ENCODE measurements around the gene NAGLU. TPM values are rescaled to one million over a fixed set of nuclear protein-coding genes. Genes with fewer than 3 reads are reported as not detected.

The NAGLU gene
- total RNA-seq, 1 donor from 2014 or later = 25.2 TPM

DNA sequence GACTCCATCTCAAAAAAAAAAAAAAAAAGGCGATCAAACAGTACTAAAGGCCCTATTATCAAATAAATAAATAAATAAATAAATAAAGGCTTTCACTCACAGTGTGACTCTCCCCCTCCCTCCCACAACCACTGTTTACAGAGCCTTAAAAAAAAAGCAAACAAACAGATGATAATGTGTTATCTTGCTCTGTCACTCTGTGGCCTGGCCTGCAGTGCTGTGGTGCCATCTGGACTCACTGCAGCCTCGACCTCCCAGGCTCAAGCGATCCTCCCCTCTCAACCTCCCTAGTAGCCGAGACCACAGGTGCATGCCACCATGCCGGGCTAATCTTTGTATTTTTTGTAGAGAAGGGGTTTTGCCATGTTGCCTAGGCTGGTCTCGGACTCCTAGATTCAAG lies 8.1 kb upstream of the NAGLU start:
- DNase-seq (ENCODE audit: low read depth) = no peak
- no peak overlapping the region for H3K4me3 ChIP-seq (ENCODE audit: low read depth, low read length)
- TF ChIP-seq, protein P1, sequence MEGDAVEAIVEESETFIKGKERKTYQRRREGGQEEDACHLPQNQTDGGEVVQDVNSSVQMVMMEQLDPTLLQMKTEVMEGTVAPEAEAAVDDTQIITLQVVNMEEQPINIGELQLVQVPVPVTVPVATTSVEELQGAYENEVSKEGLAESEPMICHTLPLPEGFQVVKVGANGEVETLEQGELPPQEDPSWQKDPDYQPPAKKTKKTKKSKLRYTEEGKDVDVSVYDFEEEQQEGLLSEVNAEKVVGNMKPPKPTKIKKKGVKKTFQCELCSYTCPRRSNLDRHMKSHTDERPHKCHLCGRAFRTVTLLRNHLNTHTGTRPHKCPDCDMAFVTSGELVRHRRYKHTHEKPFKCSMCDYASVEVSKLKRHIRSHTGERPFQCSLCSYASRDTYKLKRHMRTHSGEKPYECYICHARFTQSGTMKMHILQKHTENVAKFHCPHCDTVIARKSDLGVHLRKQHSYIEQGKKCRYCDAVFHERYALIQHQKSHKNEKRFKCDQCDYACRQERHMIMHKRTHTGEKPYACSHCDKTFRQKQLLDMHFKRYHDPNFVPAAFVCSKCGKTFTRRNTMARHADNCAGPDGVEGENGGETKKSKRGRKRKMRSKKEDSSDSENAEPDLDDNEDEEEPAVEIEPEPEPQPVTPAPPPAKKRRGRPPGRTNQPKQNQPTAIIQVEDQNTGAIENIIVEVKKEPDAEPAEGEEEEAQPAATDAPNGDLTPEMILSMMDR (conservative IDR thresholded peaks at IDR 0.05; ENCODE audit: low read depth, low read length) = no peak

DNA sequence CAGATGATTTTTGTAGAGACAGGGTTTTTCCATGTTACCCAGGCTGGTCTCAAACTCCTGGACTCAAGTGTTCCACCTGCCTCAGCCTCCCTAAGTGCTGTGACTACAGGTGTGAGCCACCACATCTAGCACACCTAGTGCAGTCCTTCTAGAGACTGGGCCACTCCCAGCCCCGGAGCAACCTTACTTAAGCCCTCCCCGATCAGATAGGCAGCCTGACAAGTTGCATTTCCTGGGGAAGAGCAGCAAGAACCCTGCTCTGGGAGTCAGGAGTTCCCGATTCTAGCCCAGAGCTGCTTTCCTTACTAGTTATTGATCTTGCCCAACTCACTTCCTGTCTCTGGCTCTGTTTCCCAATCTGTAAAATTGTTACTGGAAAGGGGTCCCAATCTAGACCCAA lies 7.0 kb upstream of the NAGLU start:
- TF ChIP-seq, protein P1 (conservative IDR thresholded peaks at IDR 0.05; ENCODE audit: low read depth, low read length) = no peak
- no peak overlapping the region for H3K4me3 ChIP-seq (ENCODE audit: low read depth, low read length)
- no peak for DNase-seq (ENCODE audit: low read depth)

DNA sequence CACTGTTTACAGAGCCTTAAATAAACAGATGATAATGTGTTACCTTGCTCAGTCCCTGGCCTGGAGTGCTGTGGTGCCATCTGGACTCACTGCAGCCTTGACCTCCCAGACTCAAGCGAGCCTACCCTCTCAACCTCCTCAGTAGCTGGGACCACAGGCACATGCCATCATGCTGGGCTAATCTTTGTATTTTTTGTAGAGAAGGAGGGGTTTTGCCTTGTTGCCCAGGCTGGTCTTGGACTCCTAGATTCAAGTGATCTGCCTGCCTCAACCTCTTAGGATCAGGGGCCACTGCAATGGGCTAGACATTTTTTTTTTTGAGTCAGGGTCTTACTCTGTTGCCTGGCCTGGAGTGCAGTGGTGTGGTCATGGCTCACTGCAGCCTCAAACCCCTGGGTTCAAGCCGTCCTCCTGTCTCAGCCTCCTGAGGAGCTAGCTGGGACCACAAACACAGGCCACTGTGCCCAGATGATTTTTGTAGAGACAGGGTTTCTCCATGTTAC lies 5.0 kb upstream of the NAGLU start:
- no peak overlapping the region for H3K4me3 ChIP-seq (ENCODE audit: low read depth, low read length)

DNA sequence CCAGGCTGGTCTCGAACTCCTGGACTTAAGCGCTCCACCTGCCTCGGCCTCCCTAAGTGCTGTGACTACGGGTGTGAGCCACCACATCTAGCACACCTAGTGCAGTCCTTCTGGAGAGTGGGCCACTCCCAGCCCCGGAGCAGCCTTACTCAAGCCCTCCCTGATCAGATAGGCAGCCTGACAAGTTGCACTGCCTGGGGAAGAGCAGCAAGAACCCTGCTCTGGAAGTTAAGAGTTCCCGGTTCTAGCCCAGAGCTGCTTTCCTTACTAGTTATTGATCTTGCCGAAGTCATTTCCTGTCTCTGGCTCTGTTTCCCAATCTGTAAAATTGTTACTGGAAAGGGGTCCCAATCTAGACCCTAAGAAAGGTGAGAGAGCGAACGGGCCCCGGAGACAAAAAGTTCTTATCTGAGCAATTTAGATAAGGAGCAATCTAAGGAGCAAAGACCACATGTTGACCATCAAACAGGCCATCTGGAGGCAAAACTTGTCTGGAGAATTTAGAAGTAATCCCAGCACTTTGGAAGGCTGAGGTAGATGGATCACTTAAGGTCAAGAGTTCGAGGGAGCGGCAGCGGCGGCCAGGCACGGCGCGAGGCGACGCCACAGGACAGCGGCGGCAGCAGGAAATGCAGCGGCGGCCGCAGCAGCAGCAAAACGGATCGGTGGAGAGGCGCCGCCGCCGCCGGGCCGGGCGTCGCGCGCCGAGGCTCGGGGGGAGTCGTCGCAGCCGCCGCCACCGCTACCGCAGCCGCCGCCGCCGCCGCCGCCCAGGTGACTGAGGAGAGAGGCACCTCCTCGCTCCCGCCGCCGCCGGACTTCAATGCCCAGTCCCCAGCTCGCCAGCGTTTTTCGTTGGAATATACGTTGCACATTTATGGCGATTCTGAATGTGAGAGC lies 4.3 kb upstream of the NAGLU start:
- peak overlapping the region; percentile 59 for H3K4me3 ChIP-seq (ENCODE audit: low read depth, low read length)
- DNase-seq (ENCODE audit: low read depth) = no peak
- TF ChIP-seq, protein P1 (conservative IDR thresholded peaks at IDR 0.05; ENCODE audit: low read depth, low read length) = peak; percentile 23

More for the DNA sequence above, 5.0 kb upstream of the NAGLU start:
- no peak for DNase-seq (ENCODE audit: low read depth)
- TF ChIP-seq, protein P1 (conservative IDR thresholded peaks at IDR 0.05; ENCODE audit: low read depth, low read length) = no peak

DNA sequence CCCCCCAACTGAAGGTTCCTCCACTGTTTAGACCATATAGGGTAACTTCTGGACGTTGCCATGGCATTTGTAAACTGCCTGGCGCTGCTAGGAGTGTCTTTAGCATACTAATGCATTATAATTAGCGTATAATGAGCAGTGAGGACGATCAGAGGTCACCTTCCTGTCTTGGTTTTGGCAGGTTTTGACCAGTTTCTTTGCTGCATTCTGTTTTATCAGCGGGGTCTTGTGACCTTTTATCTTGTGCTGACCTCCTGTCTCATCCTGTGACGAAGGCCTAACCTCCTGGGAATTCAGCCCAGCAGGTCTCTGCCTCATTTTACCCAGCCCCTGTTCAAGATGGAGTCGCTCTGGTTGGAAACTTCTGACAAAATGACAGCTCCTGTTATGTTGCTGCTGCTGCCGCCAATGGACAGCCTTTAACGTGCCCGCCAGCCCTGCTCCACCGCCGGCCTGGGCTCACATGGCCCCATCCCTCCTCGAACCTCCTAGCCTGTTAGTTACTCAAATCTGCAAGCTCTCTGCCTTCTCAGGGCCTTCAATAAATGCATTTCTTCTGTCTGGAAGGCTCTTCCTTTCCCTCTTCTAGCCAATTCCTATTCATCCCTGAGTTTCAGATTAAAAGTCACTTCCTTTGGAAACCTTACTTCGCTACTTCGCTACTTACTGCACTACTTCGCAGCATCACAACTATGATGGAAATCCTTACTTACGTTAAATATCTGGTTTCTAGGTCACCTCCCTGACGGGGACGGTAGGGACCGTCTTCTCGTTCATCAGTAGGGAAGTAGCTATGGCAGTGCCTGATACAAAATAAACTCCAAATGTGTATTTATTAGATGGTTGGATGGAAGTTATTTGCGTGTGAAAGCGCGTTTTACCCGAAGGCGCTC lies 640 bp upstream of the NAGLU start:
- peak overlapping the region; percentile 86 for H3K4me3 ChIP-seq (ENCODE audit: low read depth, low read length)
- DNase-seq (ENCODE audit: low read depth) = no peak
- TF ChIP-seq, protein P1 (conservative IDR thresholded peaks at IDR 0.05; ENCODE audit: low read depth, low read length) = no peak

DNA sequence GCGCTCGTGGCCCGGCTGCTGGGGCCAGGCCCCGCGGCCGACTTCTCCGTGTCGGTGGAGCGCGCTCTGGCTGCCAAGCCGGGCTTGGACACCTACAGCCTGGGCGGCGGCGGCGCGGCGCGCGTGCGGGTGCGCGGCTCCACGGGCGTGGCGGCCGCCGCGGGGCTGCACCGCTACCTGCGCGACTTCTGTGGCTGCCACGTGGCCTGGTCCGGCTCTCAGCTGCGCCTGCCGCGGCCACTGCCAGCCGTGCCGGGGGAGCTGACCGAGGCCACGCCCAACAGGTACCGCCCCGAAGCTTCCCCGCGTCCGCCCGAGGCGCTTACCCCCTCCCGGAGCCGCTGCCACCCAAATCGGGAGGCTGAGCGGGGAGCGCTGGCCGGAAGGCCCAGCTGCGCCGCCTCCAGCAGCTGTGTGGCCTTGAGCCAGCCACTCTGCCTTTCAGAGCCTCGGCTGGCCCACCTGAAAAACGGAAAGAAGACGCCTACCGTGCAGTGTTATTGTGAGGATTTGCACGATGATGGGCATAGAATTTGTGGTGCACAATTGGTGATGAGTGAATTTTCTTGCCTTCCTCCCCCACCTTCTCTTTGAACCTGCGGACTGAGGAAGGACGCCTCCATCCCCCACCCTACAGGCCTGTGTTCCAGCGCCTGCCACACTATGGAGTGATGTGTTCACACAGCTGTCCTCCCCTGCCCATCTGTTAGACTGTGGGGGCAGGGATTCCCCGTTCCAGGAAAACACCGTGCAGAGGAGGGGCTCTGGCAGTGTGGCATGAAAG lies 523 bp downstream of the NAGLU start:
- DNase-seq (ENCODE audit: low read depth) = no peak
- peak overlapping the region; percentile 86 for H3K4me3 ChIP-seq (ENCODE audit: low read depth, low read length)
- TF ChIP-seq, protein P1 (conservative IDR thresholded peaks at IDR 0.05; ENCODE audit: low read depth, low read length) = no peak
